ENCODE data around the gene ABLIM1. TPM values are rescaled to one million over a fixed set of nuclear protein-coding genes. Genes with fewer than 3 reads are reported as not detected.

Gene ABLIM1
- total RNA-seq, 2 experiments from 2014 or later, result 114 to 116 TPM

DNA sequence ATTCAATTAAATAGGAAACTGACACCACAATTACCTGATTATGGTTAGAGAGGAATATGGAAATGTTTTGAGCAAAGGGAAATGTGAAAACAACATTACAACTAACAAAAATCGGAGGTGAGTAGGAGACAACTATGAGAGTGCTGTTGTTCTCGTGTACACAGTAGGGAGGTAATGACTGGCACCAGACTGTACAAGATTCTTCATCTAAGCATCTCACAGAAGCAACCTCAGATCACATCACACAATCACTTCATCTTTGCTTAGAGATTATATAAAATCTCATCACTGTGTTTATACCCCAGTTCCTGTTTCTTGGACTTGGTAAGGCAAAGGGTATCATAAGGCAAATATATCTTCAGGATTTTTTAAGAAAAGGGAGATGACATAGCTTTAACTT, 14.9 kb downstream of the ABLIM1 start:
- peaks cover 2% of the 10 kb centered on the region for H3K4me1 Mint-ChIP-seq
- no peaks in the 10 kb centered on the region for H3K9me3 Mint-ChIP-seq
- H3K4me3 Mint-ChIP-seq, result no peak overlapping the region
- H3K27me3 Mint-ChIP-seq, result no peaks in the 10 kb centered on the region
- no peak for DNase-seq
- H3K27ac Mint-ChIP-seq, result no peak overlapping the region
- no peaks in the 10 kb centered on the region for H3K36me3 Mint-ChIP-seq

DNA sequence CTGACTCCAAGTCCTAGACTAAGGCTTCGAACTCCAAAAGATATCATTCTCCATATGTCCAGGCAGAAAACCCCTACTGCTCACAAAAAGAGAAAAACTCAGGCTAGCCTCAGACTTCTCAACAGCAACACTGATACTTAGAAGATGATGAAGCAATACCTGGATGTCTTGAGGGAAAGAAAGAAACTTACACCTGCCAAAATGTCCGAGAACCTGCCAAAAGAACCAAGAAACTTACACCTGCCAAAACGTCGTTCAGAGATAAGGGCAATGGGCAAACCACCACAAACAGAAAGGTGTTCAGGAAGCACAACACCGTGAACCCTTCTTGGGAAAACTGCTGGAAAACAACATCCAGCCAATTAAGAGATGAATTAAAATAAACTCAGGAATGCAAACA, 15.3 kb downstream of the ABLIM1 start:
- Mint-ChIP-seq H3K4me1 (peaks cover 2% of the 10 kb centered on the region), H3K27me3 (no peaks in the 10 kb centered on the region), H3K9me3 (no peaks in the 10 kb centered on the region), H3K36me3 (no peaks in the 10 kb centered on the region), H3K27ac (no peak overlapping the region), H3K4me3 (no peak overlapping the region)
- DNase-seq, result no peak

DNA sequence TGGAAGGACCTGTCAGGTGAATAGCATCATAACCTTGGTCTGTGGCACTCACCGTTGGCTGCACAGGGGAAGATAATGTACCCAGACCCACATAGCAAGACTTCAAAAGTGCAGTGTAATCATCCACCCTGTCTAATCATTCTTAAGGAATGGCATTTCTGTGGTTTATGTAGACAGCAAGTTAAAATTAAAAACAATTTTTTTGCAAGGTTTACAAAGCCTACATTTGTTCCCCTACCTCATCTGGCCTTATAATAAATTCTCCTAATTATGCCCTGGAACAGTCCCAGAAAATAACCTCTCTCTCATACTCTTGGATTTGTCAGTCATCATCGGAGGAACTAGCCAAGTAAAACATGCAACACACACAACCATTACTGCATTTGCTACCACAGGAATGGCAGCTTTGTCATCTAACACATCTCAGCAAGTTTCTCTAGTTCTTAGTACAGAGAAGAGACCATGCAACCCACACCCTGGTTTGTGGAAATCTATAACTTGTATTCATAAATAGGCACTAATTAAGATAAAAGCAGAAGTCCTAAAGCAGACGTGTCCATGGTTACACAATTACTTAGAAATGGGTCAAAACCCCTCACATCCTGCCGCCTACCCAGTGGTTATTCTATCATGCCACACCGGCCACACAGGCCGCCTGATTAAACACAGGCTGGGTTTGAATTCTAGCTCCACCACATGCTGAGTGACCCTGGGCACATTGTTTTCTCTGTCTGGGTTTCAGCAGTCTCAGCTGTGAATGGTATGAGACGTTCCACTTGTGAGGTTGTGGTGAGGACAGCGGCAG, 19.1 kb downstream of the ABLIM1 start:
- no peak overlapping the region for H3K27ac Mint-ChIP-seq
- peaks cover 5% of the 10 kb centered on the region for H3K27me3 Mint-ChIP-seq
- no peaks in the 10 kb centered on the region for H3K9me3 Mint-ChIP-seq
- no peaks in the 10 kb centered on the region for H3K4me1 Mint-ChIP-seq
- no peak for DNase-seq
- no peaks in the 10 kb centered on the region for H3K36me3 Mint-ChIP-seq
- no peak overlapping the region for H3K4me3 Mint-ChIP-seq

DNA sequence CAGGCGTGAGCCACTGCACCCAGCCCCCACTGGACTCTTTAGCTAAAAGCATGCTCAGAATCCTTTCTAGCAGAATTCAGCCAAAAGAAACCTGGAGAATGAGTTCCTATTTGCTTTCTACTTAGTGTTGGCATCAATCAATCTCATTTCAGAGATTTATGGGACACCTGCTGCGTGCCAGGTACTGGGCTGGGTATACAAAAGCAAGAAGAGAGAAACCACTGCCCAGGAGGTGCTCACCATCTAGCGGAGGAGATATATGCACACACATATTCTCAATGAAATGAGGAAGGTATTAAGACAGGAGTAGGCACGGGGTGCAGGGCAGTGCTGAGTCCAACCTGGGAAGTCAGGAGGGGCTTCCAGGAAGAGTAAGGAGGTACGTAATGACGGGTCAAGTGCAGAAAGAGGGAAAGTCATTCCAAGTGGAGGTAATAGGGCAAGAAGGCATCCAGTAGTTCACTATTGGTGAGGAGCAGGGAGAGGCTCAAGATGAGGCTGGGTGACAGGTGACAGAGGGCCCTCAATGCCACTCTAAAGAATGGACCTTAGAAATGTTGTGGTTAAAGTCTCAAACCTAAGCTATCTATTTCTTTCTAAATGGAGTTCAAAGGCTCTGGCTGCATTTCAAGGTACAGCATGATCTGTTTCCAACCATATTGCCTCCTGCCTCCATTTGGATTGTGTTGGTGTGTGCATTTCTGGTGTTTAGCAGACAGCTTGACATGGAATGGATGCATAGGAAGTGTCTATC, 22.1 kb downstream of the ABLIM1 start:
- H3K9me3 Mint-ChIP-seq, result no peaks in the 10 kb centered on the region

GRCh38 chr10:114635101-114635500, 23.0 kb downstream of the ABLIM1 start:
- H3K4me3 Mint-ChIP-seq, result no peak overlapping the region
- peaks cover 43% of the 10 kb centered on the region for H3K27me3 Mint-ChIP-seq
- no peak for DNase-seq
- no peaks in the 10 kb centered on the region for H3K9me3 Mint-ChIP-seq
- H3K36me3 Mint-ChIP-seq, result no peaks in the 10 kb centered on the region
- no peak overlapping the region for H3K27ac Mint-ChIP-seq
- peaks cover 21% of the 10 kb centered on the region for H3K4me1 Mint-ChIP-seq

More for the DNA sequence above, 22.1 kb downstream of the ABLIM1 start:
- Mint-ChIP-seq H3K4me3 (no peak overlapping the region), H3K27me3 (peaks cover 34% of the 10 kb centered on the region), H3K36me3 (no peaks in the 10 kb centered on the region), H3K27ac (no peak overlapping the region), H3K4me1 (peaks cover 17% of the 10 kb centered on the region)
- no peak for DNase-seq

- Mint-ChIP-seq H3K27ac (no peak overlapping the region), H3K4me3 (no peak overlapping the region), H3K9me3 (no peaks in the 10 kb centered on the region), H3K4me1 (peaks cover 21% of the 10 kb centered on the region), H3K27me3 (peaks cover 44% of the 10 kb centered on the region), H3K36me3 (no peaks in the 10 kb centered on the region)
- no peak for DNase-seq
Measured at GRCh38 chr10:114634609-114634979, 23.5 kb downstream of the ABLIM1 start.

DNA sequence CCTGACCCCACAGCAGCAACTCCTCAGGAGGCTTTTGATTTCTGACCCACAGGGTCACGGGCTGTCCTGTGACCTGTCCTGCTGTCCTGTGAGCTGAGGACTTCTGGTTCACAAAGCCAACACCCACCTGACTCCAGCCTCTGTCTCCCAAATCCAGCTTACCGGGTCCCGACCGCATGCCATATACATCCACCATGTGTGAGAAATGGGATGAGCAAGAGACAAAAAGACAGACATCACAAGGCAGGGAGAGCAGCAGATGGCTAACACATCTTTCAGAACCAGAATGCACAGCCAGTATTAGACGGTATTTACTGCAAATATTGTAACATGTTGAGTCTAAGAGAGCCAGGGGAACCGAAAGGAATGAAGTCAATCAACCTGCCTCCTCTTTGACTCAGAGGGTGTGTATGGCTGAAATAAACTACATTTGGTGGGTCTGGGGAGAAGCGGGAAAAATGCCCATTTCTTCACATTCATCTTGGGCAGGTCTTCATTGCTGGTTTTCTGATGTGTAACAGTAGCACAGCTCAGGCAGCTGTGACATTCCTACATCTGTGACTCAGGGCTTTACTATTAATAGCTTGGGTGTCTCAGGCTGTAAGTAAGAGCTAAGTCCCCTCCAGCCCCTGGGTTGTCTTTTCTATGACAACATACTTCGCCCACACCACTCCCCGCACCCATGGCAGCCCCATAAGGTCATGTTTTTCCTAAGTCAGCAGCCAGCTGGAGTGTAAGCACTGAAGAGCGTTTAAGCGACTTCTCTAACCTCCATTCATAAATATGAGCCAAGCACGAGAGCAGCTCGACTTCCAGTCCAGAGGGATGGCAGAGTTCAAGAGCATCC, 25.0 kb downstream of the ABLIM1 start:
- no peak overlapping the region for H3K4me3 Mint-ChIP-seq
- H3K27ac Mint-ChIP-seq, result no peak overlapping the region
- no peak for DNase-seq
- H3K4me1 Mint-ChIP-seq, result peaks cover 21% of the 10 kb centered on the region
- no peaks in the 10 kb centered on the region for H3K9me3 Mint-ChIP-seq
- no peaks in the 10 kb centered on the region for H3K36me3 Mint-ChIP-seq
- H3K27me3 Mint-ChIP-seq, result peaks cover 48% of the 10 kb centered on the region

- Mint-ChIP-seq H3K4me1 (peaks cover 21% of the 10 kb centered on the region), H3K4me3 (peak overlapping the region; percentile 75), H3K27me3 (peaks cover 48% of the 10 kb centered on the region), H3K27ac (no peak overlapping the region), H3K9me3 (no peaks in the 10 kb centered on the region), H3K36me3 (no peaks in the 10 kb centered on the region)
- DNase-seq, result peak; percentile 53
Measured at GRCh38 chr10:114631666-114632417, 26.2 kb downstream of the ABLIM1 start.

GRCh38 chr10:114631090-114631665, 26.9 kb downstream of the ABLIM1 start:
- Mint-ChIP-seq H3K9me3 (no peaks in the 10 kb centered on the region), H3K27ac (no peak overlapping the region), H3K4me1 (peaks cover 21% of the 10 kb centered on the region), H3K36me3 (no peaks in the 10 kb centered on the region), H3K27me3 (peaks cover 48% of the 10 kb centered on the region), H3K4me3 (peak overlapping the region; percentile 75)
- no peak for DNase-seq

DNA sequence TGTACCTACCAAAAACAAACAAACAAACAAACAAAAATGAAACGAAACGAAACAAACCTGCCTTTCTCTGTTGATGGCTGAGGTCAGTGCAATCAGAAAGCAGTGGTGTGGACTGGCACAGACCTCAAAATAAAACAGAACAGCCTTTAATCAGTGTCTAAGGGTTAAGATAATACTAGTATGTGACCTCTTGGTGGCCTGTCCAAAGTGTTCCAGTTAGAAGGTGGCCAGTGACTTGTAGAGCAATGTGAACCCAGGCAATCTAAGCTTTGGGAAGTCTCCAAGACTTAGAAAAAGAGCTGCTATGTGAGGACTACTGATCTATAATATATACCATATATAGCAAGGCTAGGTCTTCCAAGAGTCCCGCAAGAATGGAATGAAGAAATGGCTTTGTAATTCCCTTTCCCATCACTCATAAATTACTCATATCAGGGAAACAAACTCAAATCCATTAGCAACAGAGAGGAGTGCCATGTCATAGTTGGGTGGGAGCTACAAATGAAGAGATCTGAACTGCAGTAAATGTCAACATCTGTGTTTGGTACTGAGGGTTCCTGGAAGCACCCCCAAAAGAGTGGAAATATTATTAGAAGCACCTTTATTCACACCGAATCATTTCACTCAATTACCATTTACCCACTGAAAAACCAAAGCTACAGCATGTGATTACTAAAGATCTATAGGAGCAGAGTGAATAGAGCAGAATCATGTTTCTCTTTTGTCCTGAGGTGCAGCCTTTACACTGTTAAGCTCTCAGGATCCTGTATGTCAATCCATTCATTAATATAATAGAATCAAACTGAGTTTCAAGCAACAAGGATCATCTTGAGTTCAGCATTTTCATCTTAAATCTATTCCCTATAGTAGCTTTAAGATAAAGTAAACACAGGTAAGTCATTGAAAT, 28.0 kb downstream of the ABLIM1 start:
- Mint-ChIP-seq H3K4me1 (peaks cover 21% of the 10 kb centered on the region), H3K27me3 (peaks cover 43% of the 10 kb centered on the region), H3K27ac (no peak overlapping the region), H3K36me3 (no peaks in the 10 kb centered on the region), H3K9me3 (no peaks in the 10 kb centered on the region), H3K4me3 (no peak overlapping the region)
- no peak for DNase-seq

GRCh38 chr10:114629083-114629823, 28.8 kb downstream of the ABLIM1 start:
- H3K4me1 Mint-ChIP-seq, result peaks cover 21% of the 10 kb centered on the region
- H3K27ac Mint-ChIP-seq, result no peak overlapping the region
- H3K27me3 Mint-ChIP-seq, result peaks cover 43% of the 10 kb centered on the region
- no peak for DNase-seq
- H3K4me3 Mint-ChIP-seq, result no peak overlapping the region
- no peaks in the 10 kb centered on the region for H3K36me3 Mint-ChIP-seq
- H3K9me3 Mint-ChIP-seq, result no peaks in the 10 kb centered on the region

- H3K27me3 Mint-ChIP-seq, result peaks cover 34% of the 10 kb centered on the region
- H3K4me1 Mint-ChIP-seq, result peaks cover 18% of the 10 kb centered on the region
- H3K4me3 Mint-ChIP-seq, result no peak overlapping the region
- no peaks in the 10 kb centered on the region for H3K36me3 Mint-ChIP-seq
- H3K27ac Mint-ChIP-seq, result no peak overlapping the region
- no peak for DNase-seq
- peaks cover 4% of the 10 kb centered on the region for H3K9me3 Mint-ChIP-seq
Measured at GRCh38 chr10:114628106-114628505, 30.0 kb downstream of the ABLIM1 start.

DNA sequence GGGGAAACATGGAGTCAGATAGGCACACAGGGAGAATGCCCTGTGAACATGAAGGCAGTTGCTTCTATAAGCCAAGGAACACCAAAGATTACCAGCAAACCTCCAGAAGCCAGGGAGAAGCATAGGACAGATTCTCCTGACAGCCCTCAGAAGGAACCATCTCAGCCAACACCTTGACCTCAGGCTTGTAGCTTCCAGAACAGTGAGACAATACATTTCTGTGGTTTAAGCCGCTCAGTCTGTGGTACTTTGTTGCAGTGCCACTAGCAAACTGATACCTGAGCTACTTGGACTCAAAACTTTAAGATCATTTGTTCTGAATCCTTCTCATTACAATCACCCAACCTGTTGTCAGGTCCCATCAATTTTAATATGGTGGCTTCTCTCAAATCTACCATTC, 31.2 kb downstream of the ABLIM1 start:
- H3K36me3 Mint-ChIP-seq, result no peaks in the 10 kb centered on the region
- H3K27me3 Mint-ChIP-seq, result peaks cover 23% of the 10 kb centered on the region
- DNase-seq, result no peak
- peaks cover 4% of the 10 kb centered on the region for H3K9me3 Mint-ChIP-seq
- no peak overlapping the region for H3K4me3 Mint-ChIP-seq
- no peak overlapping the region for H3K27ac Mint-ChIP-seq
- peaks cover 11% of the 10 kb centered on the region for H3K4me1 Mint-ChIP-seq

All from activated naive CD8-positive, alpha-beta T cell treated with anti-CD3 and anti-CD28 coated beads for 36 hours (primary cell).